ENCODE data around the gene ZNRF3.

The ZNRF3 gene

GRCh38 chr22:28917747-28918549 lies 34.6 kb downstream of the ZNRF3 start:
- no peak overlapping the region for H3K27ac ChIP-seq (ENCODE audit: low read depth, low read length)
- H3K4me3 ChIP-seq (ENCODE audit: insufficient read depth, low read length, poor library complexity, severe bottlenecking), result no peak overlapping the region
- H3K36me3 ChIP-seq (ENCODE audit: low read length), result no peaks in the 10 kb centered on the region
- H3K27me3 ChIP-seq (ENCODE audit: low read length), result no peaks in the 10 kb centered on the region
- H3F3A ChIP-seq (ENCODE audit: insufficient read depth), result no peaks in the 10 kb centered on the region
- H3K9ac ChIP-seq (ENCODE audit: low read length), result no peak overlapping the region
- H3K9me3 ChIP-seq (ENCODE audit: insufficient read depth, low read length), result no peaks in the 10 kb centered on the region
- H3K79me2 ChIP-seq (ENCODE audit: insufficient read depth, low read length), result no peaks in the 10 kb centered on the region
- H3K9me2 ChIP-seq (replicated peaks; ENCODE audit: insufficient read depth, low read length), result no peaks in the 10 kb centered on the region
- H3K4me2 ChIP-seq (ENCODE audit: low read depth, low read length, poor library complexity, severe bottlenecking), result no peak overlapping the region
- TF ChIP-seq, protein P1, sequence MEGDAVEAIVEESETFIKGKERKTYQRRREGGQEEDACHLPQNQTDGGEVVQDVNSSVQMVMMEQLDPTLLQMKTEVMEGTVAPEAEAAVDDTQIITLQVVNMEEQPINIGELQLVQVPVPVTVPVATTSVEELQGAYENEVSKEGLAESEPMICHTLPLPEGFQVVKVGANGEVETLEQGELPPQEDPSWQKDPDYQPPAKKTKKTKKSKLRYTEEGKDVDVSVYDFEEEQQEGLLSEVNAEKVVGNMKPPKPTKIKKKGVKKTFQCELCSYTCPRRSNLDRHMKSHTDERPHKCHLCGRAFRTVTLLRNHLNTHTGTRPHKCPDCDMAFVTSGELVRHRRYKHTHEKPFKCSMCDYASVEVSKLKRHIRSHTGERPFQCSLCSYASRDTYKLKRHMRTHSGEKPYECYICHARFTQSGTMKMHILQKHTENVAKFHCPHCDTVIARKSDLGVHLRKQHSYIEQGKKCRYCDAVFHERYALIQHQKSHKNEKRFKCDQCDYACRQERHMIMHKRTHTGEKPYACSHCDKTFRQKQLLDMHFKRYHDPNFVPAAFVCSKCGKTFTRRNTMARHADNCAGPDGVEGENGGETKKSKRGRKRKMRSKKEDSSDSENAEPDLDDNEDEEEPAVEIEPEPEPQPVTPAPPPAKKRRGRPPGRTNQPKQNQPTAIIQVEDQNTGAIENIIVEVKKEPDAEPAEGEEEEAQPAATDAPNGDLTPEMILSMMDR (IDR thresholded peaks at IDR 0.05; ENCODE audit: insufficient read depth, low read length, poor library complexity, severe bottlenecking), result no peak
- TF ChIP-seq EZH2phosphoT487 (conservative IDR thresholded peaks at IDR 0.05; ENCODE audit: low read length), result no peak
- H4K20me1 ChIP-seq (ENCODE audit: low read depth, low read length), result 0 out of 2 replicates have a peak, but pooled peaks cover 10% of the 10 kb centered on the region
- H2AFZ ChIP-seq (ENCODE audit: low read depth, low read length, severe bottlenecking), result no peak overlapping the region

DNA sequence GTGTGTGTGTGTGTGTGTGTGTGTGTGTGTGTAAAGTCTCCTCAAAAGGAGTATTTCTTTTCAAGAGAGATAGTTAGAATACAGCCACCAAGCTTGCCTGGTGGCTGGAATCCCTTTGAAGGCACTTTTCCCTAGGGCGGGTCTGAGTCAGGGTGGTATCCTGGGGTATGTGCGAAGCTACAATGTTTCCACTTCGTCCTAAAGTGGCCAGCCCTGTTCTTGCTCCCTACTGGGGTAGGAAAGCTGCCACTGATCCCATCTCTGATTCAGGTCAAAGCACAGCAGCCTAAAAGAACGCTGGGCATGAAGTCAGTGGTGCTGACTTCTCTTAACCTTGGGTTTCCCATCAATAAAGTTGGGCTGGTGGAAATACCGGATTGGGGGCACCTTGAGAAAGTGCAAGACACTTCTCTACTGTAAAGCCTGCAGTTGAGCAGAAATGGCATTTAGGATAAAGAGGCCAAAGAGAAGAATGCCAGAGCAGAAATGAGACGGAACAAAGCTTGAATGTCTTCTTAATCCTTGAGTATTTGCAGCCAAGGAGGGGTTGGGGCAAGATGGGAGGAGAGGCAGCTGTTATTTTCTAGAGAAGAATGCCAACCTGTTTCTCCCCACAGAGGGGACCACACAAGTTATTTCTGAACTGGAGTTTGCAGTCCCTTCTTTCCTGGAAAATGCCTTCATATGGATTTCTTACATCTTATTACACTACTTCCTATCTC lies 35.3 kb downstream of the ZNRF3 start:
- Histone ChIP-seq H3K4me2 (ENCODE audit: low read depth, low read length, poor library complexity, severe bottlenecking) (no peak overlapping the region), H2AFZ (ENCODE audit: low read depth, low read length, severe bottlenecking) (no peak overlapping the region), H4K20me1 (ENCODE audit: low read depth, low read length) (0 out of 2 replicates have a peak, but pooled peaks cover 10% of the 10 kb centered on the region), H3K4me3 (ENCODE audit: insufficient read depth, low read length, poor library complexity, severe bottlenecking) (no peak overlapping the region), H3K36me3 (ENCODE audit: low read length) (no peaks in the 10 kb centered on the region), H3K27me3 (ENCODE audit: low read length) (no peaks in the 10 kb centered on the region), H3K9me2 (replicated peaks; ENCODE audit: insufficient read depth, low read length) (no peaks in the 10 kb centered on the region), H3F3A (ENCODE audit: insufficient read depth) (no peaks in the 10 kb centered on the region), H3K27ac (ENCODE audit: low read depth, low read length) (no peak overlapping the region), H3K9ac (ENCODE audit: low read length) (no peak overlapping the region), H3K79me2 (ENCODE audit: insufficient read depth, low read length) (no peaks in the 10 kb centered on the region), H3K9me3 (ENCODE audit: insufficient read depth, low read length) (no peaks in the 10 kb centered on the region)
- TF ChIP-seq EZH2phosphoT487 (conservative IDR thresholded peaks at IDR 0.05; ENCODE audit: low read length), result no peak
- TF ChIP-seq, protein P1 (IDR thresholded peaks at IDR 0.05; ENCODE audit: insufficient read depth, low read length, poor library complexity, severe bottlenecking), result no peak

DNA sequence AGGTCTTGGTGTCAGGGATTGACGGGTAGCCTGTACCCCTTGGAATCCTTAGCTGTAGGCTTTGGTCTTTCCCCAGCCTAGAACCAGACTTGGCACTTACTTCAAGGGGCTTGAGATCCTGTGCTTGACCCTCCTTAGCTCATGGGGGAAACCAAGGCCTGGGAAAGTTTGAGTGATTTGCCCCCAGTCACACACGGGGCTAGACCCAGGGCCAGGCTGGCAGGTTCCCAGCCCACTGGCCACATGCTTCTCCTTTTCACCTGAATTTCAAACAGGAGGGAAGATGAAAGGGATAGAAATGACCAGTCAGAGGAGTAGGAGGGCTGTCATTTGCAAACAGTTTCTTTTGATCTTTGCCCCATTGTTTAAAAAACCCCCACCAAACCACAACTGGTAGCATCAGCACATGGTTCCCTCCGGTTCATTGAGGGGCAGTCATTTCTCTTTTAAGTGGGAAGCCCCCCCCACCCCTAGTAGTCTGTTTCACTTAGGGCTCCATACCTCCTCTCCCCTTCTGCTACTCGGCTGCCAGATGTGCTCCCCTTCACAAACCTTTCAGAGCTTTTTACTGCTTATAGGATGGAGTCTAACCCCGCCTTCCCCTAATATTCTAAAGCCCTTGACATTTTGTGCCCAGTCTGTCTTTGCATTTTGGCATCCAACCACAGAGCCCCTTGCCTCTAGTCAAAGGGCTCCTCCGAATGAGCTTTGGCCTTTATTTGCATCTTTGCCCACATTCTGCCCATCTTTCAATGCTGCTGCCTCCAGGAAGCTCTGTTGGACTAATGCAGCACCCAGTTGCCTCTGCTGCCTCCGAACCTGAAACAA lies 37.6 kb downstream of the ZNRF3 start:
- 0 out of 2 replicates have a peak, but pooled peaks cover 7% of the 10 kb centered on the region for H4K20me1 ChIP-seq (ENCODE audit: low read depth, low read length)
- no peaks in the 10 kb centered on the region for H3F3A ChIP-seq (ENCODE audit: insufficient read depth)
- no peaks in the 10 kb centered on the region for H3K27me3 ChIP-seq (ENCODE audit: low read length)
- no peaks in the 10 kb centered on the region for H3K79me2 ChIP-seq (ENCODE audit: insufficient read depth, low read length)
- H3K9me2 ChIP-seq (replicated peaks; ENCODE audit: insufficient read depth, low read length), result no peaks in the 10 kb centered on the region
- no peak overlapping the region for H2AFZ ChIP-seq (ENCODE audit: low read depth, low read length, severe bottlenecking)
- no peaks in the 10 kb centered on the region for H3K36me3 ChIP-seq (ENCODE audit: low read length)
- TF ChIP-seq, protein P1 (IDR thresholded peaks at IDR 0.05; ENCODE audit: insufficient read depth, low read length, poor library complexity, severe bottlenecking), result no peak
- TF ChIP-seq EZH2phosphoT487 (conservative IDR thresholded peaks at IDR 0.05; ENCODE audit: low read length), result no peak
- H3K9ac ChIP-seq (ENCODE audit: low read length), result no peak overlapping the region
- no peaks in the 10 kb centered on the region for H3K9me3 ChIP-seq (ENCODE audit: insufficient read depth, low read length)
- no peak overlapping the region for H3K27ac ChIP-seq (ENCODE audit: low read depth, low read length)
- no peak overlapping the region for H3K4me3 ChIP-seq (ENCODE audit: insufficient read depth, low read length, poor library complexity, severe bottlenecking)
- no peak overlapping the region for H3K4me2 ChIP-seq (ENCODE audit: low read depth, low read length, poor library complexity, severe bottlenecking)

All from SU-DHL-6 (cell line).